Measurements from ENCODE around the gene FCRLB. TPM values are rescaled to one million over a fixed set of nuclear protein-coding genes. Genes with fewer than 3 reads are reported as not detected.

Gene FCRLB
- total and polyA plus RNA-seq, 2 of the 13 experiments (the other 11 are each of a cell fraction or from before 2014, with no cell fraction given) = 0.08 to 0.11 TPM

DNA sequence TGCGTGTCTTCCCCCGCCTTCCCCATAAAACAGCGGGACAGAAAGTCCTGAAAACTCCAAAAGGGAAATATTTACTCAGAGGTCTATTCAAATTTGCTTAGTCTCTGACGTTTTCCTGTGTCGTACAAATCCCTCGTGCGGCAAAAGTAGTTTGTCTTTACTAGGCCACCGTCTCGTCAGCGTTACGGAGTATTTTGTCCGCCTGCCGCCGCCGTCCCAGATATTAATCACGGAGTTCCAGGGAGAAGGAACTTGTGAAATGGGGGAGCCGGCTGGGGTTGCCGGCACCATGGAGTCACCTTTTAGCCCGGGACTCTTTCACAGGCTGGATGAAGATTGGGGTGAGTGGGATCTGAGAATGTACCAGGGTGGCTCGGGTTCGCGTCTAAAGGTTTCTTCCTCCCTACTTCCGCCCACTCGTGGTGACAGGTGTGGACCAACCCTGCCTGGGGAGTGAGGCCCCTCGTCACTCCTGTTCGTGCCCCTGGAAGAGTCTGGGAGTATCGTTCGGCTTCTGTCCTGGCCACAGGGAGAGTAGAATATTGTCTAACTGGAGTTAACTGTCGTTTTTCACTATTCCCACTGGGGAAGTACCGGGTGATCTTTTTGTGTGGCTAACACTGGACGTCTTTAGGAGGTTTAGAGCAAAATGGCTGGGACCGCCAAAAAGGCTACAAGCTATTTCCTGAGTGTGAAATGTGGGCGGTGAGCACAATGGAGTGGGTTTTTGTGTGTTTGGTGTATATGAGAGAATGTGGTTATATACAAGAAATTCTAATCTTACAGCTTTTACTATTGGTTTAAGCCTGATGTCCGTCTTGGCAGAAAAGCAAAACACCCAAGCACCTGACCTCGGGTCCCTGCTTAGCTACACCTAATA lies 45.0 kb downstream of the FCRLB start, which contains the start of gene ATF6 (continued):
- TF ChIP-seq ARID5B (CRISPR knock-in tag; IDR thresholded peaks at IDR 0.05) = peak; percentile 81
- TF ChIP-seq, protein P1, sequence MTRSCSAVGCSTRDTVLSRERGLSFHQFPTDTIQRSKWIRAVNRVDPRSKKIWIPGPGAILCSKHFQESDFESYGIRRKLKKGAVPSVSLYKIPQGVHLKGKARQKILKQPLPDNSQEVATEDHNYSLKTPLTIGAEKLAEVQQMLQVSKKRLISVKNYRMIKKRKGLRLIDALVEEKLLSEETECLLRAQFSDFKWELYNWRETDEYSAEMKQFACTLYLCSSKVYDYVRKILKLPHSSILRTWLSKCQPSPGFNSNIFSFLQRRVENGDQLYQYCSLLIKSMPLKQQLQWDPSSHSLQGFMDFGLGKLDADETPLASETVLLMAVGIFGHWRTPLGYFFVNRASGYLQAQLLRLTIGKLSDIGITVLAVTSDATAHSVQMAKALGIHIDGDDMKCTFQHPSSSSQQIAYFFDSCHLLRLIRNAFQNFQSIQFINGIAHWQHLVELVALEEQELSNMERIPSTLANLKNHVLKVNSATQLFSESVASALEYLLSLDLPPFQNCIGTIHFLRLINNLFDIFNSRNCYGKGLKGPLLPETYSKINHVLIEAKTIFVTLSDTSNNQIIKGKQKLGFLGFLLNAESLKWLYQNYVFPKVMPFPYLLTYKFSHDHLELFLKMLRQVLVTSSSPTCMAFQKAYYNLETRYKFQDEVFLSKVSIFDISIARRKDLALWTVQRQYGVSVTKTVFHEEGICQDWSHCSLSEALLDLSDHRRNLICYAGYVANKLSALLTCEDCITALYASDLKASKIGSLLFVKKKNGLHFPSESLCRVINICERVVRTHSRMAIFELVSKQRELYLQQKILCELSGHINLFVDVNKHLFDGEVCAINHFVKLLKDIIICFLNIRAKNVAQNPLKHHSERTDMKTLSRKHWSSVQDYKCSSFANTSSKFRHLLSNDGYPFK (CRISPR knock-in tag; IDR thresholded peaks at IDR 0.05; ENCODE audit: borderline replicate concordance) = peak; percentile 64; the same call in 1 of the 2 replicates
- TF ChIP-seq ZBTB7B (CRISPR knock-in tag; IDR thresholded peaks at IDR 0.05) = peak; percentile 65; the same call in 1 of the 2 replicates
- TF ChIP-seq HNF1A (IDR thresholded peaks at IDR 0.05; ENCODE audit: low read depth) = peak; percentile 63; the same call in 1 of the 2 replicates
- TF ChIP-seq HNF1A (CRISPR knock-in tag; IDR thresholded peaks at IDR 0.05; ENCODE audit: borderline replicate concordance) = peak; percentile 67; the same call in 1 of the 2 replicates
- no peak for TF ChIP-seq KLF15 (CRISPR knock-in tag; IDR thresholded peaks at IDR 0.05; ENCODE audit: borderline replicate concordance)
- TF ChIP-seq ZNF891 (CRISPR knock-in tag; IDR thresholded peaks at IDR 0.05) = 0 out of 2 replicates have a peak, but pooled peaks have one; percentile 40
- 0 out of 2 replicates have a peak, but pooled peaks have one; percentile 69 for TF ChIP-seq ZNF704 (CRISPR knock-in tag; IDR thresholded peaks at IDR 0.05; ENCODE audit: borderline replicate concordance)
- TF ChIP-seq MIXL1 (CRISPR knock-in tag; IDR thresholded peaks at IDR 0.05) = peak; percentile 95
- TF ChIP-seq FLYWCH1 (CRISPR knock-in tag; IDR thresholded peaks at IDR 0.05) = no peak
- peak; percentile 59; the same call in 1 of the 2 replicates for TF ChIP-seq ZNF547 (CRISPR knock-in tag; IDR thresholded peaks at IDR 0.05)
- TF ChIP-seq MYPOP (CRISPR knock-in tag; IDR thresholded peaks at IDR 0.05) = peak; percentile 66; the same call in 1 of the 2 replicates
- TF ChIP-seq RFX1 (IDR thresholded peaks at IDR 0.05) = no peak
- TF ChIP-seq ZMYM4 (CRISPR knock-in tag; IDR thresholded peaks at IDR 0.05) = peak; percentile 92

Data from HepG2 (cell line).